ENCODE measurements around the gene USP21.
A peak's percentile ranks its signal among the peaks of the same experiment; 100 is the strongest.
"Not testable (repeated sequence)": the region's sequence is repeated elsewhere in the genome, so short reads cannot be mapped to it uniquely, and the experiment has no call there.

The USP21 gene

GRCh38 chr1:161159087-161159912 is at the start of gene USP21:
TSS of gene USP21 (plus strand) at chr1:161159500. CDS start at chr1:161160641, 1,141 bp downstream.
- DNase-seq (ENCODE audit: low spot score): peak; percentile 99

- no peak for DNase-seq (ENCODE audit: low spot score)
Observed at GRCh38 chr1:161111117-161111516, 48.2 kb upstream of the USP21 start.

- no peak for DNase-seq (ENCODE audit: low spot score)
Observed at GRCh38 chr1:161111527-161111926, 47.8 kb upstream of the USP21 start.

- DNase-seq (ENCODE audit: low spot score): no peak
Observed at GRCh38 chr1:161113915-161114314, 45.4 kb upstream of the USP21 start.

- no peak for DNase-seq (ENCODE audit: low spot score)
Observed at GRCh38 chr1:161114556-161114955, 44.7 kb upstream of the USP21 start.

- no peak for DNase-seq (ENCODE audit: low spot score)
Observed at GRCh38 chr1:161115132-161115711, 44.1 kb upstream of the USP21 start.

- DNase-seq (ENCODE audit: low spot score): not testable (repeated sequence)
Observed at GRCh38 chr1:161115961-161116360, 43.3 kb upstream of the USP21 start.

GRCh38 chr1:161117759-161118581 is 41.3 kb upstream of the USP21 start, which contains the start of the genes NIT1 and PFDN2:
TSS of gene NIT1 (plus strand) at chr1:161118105. CDS start at chr1:161118177, 72 bp downstream.
TSS of gene PFDN2 (minus strand) at chr1:161118037. CDS start at chr1:161118026, 11 bp downstream.
- DNase-seq (ENCODE audit: low spot score): peak; percentile 89

GRCh38 chr1:161119092-161119903 is 40.0 kb upstream of the USP21 start:
- peak; percentile 63 for DNase-seq (ENCODE audit: low spot score)

- no peak for DNase-seq (ENCODE audit: low spot score)
Observed at GRCh38 chr1:161121042-161121650, 38.2 kb upstream of the USP21 start.

- DNase-seq (ENCODE audit: low spot score): no peak
Observed at GRCh38 chr1:161121834-161122233, 37.5 kb upstream of the USP21 start.

- DNase-seq (ENCODE audit: low spot score): no peak
Observed at GRCh38 chr1:161122967-161123366, 36.3 kb upstream of the USP21 start.

- DNase-seq (ENCODE audit: low spot score): no peak
Observed at GRCh38 chr1:161127649-161128048, 31.7 kb upstream of the USP21 start.

- DNase-seq (ENCODE audit: low spot score): no peak
Observed at GRCh38 chr1:161128591-161129420, 30.5 kb upstream of the USP21 start.

GRCh38 chr1:161130266-161130665 is 29.0 kb upstream of the USP21 start:
- no peak for DNase-seq (ENCODE audit: low spot score)

GRCh38 chr1:161131523-161132409 is 27.5 kb upstream of the USP21 start:
- DNase-seq (ENCODE audit: low spot score): no peak

GRCh38 chr1:161132410-161133219 is 26.7 kb upstream of the USP21 start, which contains the start of gene DEDD:
TSS of gene DEDD (minus strand) at chr1:161132667. CDS start at chr1:161124462, 8,205 bp downstream.
- DNase-seq (ENCODE audit: low spot score): peak; percentile 98

GRCh38 chr1:161133220-161133740 is 26.0 kb upstream of the USP21 start:
- no peak for DNase-seq (ENCODE audit: low spot score)
